Stomach (tissue), 4 donors: ENCODE data around the gene GSG1L2.

Experiments
- EP300 ChIP-seq: sonication (generic); formaldehyde crosslinking; IDR thresholded peaks from one replicate; pipeline ENCODE4 v1.6.1; 2017; ENCODE audit warnings: antibody characterized with exemption
- POLR2A ChIP-seq, 4 donors: fragments of 450-650 bp; IDR thresholded peaks; one replicate each; pipeline ENCODE4 v1.6.1; 2016; ENCODE audit warnings: antibody characterized with exemption in 4 of 4, control low read depth in 2 of 4, mild to moderate bottlenecking in 1 of 4, moderate library complexity in 1 of 4
- POLR2AphosphoS5 ChIP-seq, 3 donors: sonication (generic); formaldehyde crosslinking; IDR thresholded peaks; one replicate each; pipeline ENCODE4 v1.6.1; 2016; ENCODE audit warnings: antibody characterized with exemption in 3 of 3
- TF ChIP-seq, protein P1 (sequence below), 7 experiments: fragments of 450-650 bp in 4 of 7; fragments of 200-600 bp in 3 of 7; sonication (generic) in 3 of 7; IDR thresholded peaks; one replicate each; pipeline ENCODE4 v1.5.1; 2016 to 2019; ENCODE audit warnings: antibody characterized with exemption in 7 of 7, control low read depth in 2 of 7, mild to moderate bottlenecking in 1 of 7

GRCh38 chr17:9844153-9844552 is 22.3 kb upstream of the GSG1L2 start:
- TF ChIP-seq POLR2AphosphoS5 (IDR thresholded peaks at IDR 0.05) = no peak
- TF ChIP-seq, protein P1, sequence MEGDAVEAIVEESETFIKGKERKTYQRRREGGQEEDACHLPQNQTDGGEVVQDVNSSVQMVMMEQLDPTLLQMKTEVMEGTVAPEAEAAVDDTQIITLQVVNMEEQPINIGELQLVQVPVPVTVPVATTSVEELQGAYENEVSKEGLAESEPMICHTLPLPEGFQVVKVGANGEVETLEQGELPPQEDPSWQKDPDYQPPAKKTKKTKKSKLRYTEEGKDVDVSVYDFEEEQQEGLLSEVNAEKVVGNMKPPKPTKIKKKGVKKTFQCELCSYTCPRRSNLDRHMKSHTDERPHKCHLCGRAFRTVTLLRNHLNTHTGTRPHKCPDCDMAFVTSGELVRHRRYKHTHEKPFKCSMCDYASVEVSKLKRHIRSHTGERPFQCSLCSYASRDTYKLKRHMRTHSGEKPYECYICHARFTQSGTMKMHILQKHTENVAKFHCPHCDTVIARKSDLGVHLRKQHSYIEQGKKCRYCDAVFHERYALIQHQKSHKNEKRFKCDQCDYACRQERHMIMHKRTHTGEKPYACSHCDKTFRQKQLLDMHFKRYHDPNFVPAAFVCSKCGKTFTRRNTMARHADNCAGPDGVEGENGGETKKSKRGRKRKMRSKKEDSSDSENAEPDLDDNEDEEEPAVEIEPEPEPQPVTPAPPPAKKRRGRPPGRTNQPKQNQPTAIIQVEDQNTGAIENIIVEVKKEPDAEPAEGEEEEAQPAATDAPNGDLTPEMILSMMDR (IDR thresholded peaks at IDR 0.05) = no peak
- TF ChIP-seq POLR2A (IDR thresholded peaks at IDR 0.05) = no peak
- no peak for TF ChIP-seq EP300
